ENCODE data around the gene AXIN1.

AXIN1 gene

GRCh38 chr16:307691-308312 is 44.7 kb downstream of the AXIN1 start:
- peaks cover 22% of the 10 kb centered on the region for H3K36me3 Mint-ChIP-seq (ENCODE audit: low read depth)
- H3K27ac Mint-ChIP-seq: no peak overlapping the region

GRCh38 chr16:306911-307370 is 45.6 kb downstream of the AXIN1 start:
- no peak overlapping the region for H3K4me3 Mint-ChIP-seq

More at GRCh38 chr16:307691-308312, 44.7 kb downstream of the AXIN1 start:
- Mint-ChIP-seq H3K27me3 (ENCODE audit: low read depth) (no peaks in the 10 kb centered on the region), H3K4me1 (ENCODE audit: low read depth) (peaks cover 6% of the 10 kb centered on the region), H3K4me3 (no peak overlapping the region), H3K9me3 (no peaks in the 10 kb centered on the region)
- DNase-seq (ENCODE audit: low spot score): no peak

GRCh38 chr16:305916-306626 is 46.5 kb downstream of the AXIN1 start:
- H3K27ac Mint-ChIP-seq: no peak overlapping the region
- H3K4me3 Mint-ChIP-seq: no peak overlapping the region
- DNase-seq (ENCODE audit: low spot score): no peak
- H3K9me3 Mint-ChIP-seq: no peaks in the 10 kb centered on the region
- peaks cover 17% of the 10 kb centered on the region for H3K36me3 Mint-ChIP-seq (ENCODE audit: low read depth)
- H3K4me1 Mint-ChIP-seq (ENCODE audit: low read depth): peaks cover 6% of the 10 kb centered on the region
- H3K27me3 Mint-ChIP-seq (ENCODE audit: low read depth): no peaks in the 10 kb centered on the region

More at GRCh38 chr16:306911-307370, 45.6 kb downstream of the AXIN1 start:
- H3K9me3 Mint-ChIP-seq: no peaks in the 10 kb centered on the region
- DNase-seq (ENCODE audit: low spot score): no peak
- H3K27ac Mint-ChIP-seq: no peak overlapping the region
- H3K27me3 Mint-ChIP-seq (ENCODE audit: low read depth): no peaks in the 10 kb centered on the region
- H3K4me1 Mint-ChIP-seq (ENCODE audit: low read depth): peaks cover 6% of the 10 kb centered on the region
- peaks cover 17% of the 10 kb centered on the region for H3K36me3 Mint-ChIP-seq (ENCODE audit: low read depth)

- H3K36me3 Mint-ChIP-seq (ENCODE audit: low read depth): peaks cover 11% of the 10 kb centered on the region
- no peak overlapping the region for H3K4me3 Mint-ChIP-seq
- no peaks in the 10 kb centered on the region for H3K27me3 Mint-ChIP-seq (ENCODE audit: low read depth)
- DNase-seq (ENCODE audit: low spot score): no peak
- no peak overlapping the region for H3K27ac Mint-ChIP-seq
- H3K4me1 Mint-ChIP-seq (ENCODE audit: low read depth): no peaks in the 10 kb centered on the region
- H3K9me3 Mint-ChIP-seq: no peaks in the 10 kb centered on the region
Measured at GRCh38 chr16:303760-304505, 48.6 kb downstream of the AXIN1 start.

GRCh38 chr16:301950-302349 is 50.6 kb downstream of the AXIN1 start:
- peaks cover 8% of the 10 kb centered on the region for H3K36me3 Mint-ChIP-seq (ENCODE audit: low read depth)
- H3K4me3 Mint-ChIP-seq: no peak overlapping the region
- no peak overlapping the region for H3K27ac Mint-ChIP-seq
- H3K4me1 Mint-ChIP-seq (ENCODE audit: low read depth): no peaks in the 10 kb centered on the region
- no peak for DNase-seq (ENCODE audit: low spot score)
- no peaks in the 10 kb centered on the region for H3K9me3 Mint-ChIP-seq
- no peaks in the 10 kb centered on the region for H3K27me3 Mint-ChIP-seq (ENCODE audit: low read depth)

GRCh38 chr16:301235-301634 is 51.3 kb downstream of the AXIN1 start:
- H3K4me3 Mint-ChIP-seq: no peak overlapping the region
- H3K27ac Mint-ChIP-seq: no peak overlapping the region
- no peak for DNase-seq (ENCODE audit: low spot score)
- H3K4me1 Mint-ChIP-seq (ENCODE audit: low read depth): no peaks in the 10 kb centered on the region
- peaks cover 4% of the 10 kb centered on the region for H3K36me3 Mint-ChIP-seq (ENCODE audit: low read depth)
- H3K27me3 Mint-ChIP-seq (ENCODE audit: low read depth): no peaks in the 10 kb centered on the region
- no peaks in the 10 kb centered on the region for H3K9me3 Mint-ChIP-seq

- Mint-ChIP-seq H3K27ac (no peak overlapping the region), H3K27me3 (ENCODE audit: low read depth) (no peaks in the 10 kb centered on the region), H3K4me1 (ENCODE audit: low read depth) (no peaks in the 10 kb centered on the region), H3K9me3 (no peaks in the 10 kb centered on the region), H3K4me3 (no peak overlapping the region), H3K36me3 (ENCODE audit: low read depth) (peaks cover 1% of the 10 kb centered on the region)
- DNase-seq (ENCODE audit: low spot score): no peak
Measured at GRCh38 chr16:297832-298231, 54.7 kb downstream of the AXIN1 start.

- H3K4me1 Mint-ChIP-seq (ENCODE audit: low read depth): no peaks in the 10 kb centered on the region
- no peak overlapping the region for H3K27ac Mint-ChIP-seq
- H3K4me3 Mint-ChIP-seq: no peak overlapping the region
- no peaks in the 10 kb centered on the region for H3K9me3 Mint-ChIP-seq
- H3K36me3 Mint-ChIP-seq (ENCODE audit: low read depth): peaks cover 4% of the 10 kb centered on the region
- no peaks in the 10 kb centered on the region for H3K27me3 Mint-ChIP-seq (ENCODE audit: low read depth)
- no peak for DNase-seq (ENCODE audit: low spot score)
Measured at GRCh38 chr16:296806-297510, 55.6 kb downstream of the AXIN1 start.

GRCh38 chr16:296276-296675 is 56.2 kb downstream of the AXIN1 start:
- DNase-seq (ENCODE audit: low spot score): no peak
- H3K36me3 Mint-ChIP-seq (ENCODE audit: low read depth): peaks cover 9% of the 10 kb centered on the region
- H3K27me3 Mint-ChIP-seq (ENCODE audit: low read depth): no peaks in the 10 kb centered on the region
- H3K4me3 Mint-ChIP-seq: no peak overlapping the region
- no peak overlapping the region for H3K27ac Mint-ChIP-seq
- H3K4me1 Mint-ChIP-seq (ENCODE audit: low read depth): no peaks in the 10 kb centered on the region
- no peaks in the 10 kb centered on the region for H3K9me3 Mint-ChIP-seq

- Mint-ChIP-seq H3K27me3 (ENCODE audit: low read depth) (no peaks in the 10 kb centered on the region), H3K27ac (no peak overlapping the region)
Measured at GRCh38 chr16:293043-293775, 59.3 kb downstream of the AXIN1 start.

GRCh38 chr16:291539-291938 is 61.0 kb downstream of the AXIN1 start:
- no peak overlapping the region for H3K27ac Mint-ChIP-seq

More at GRCh38 chr16:293043-293775, 59.3 kb downstream of the AXIN1 start:
- no peaks in the 10 kb centered on the region for H3K4me1 Mint-ChIP-seq (ENCODE audit: low read depth)
- peaks cover 10% of the 10 kb centered on the region for H3K36me3 Mint-ChIP-seq (ENCODE audit: low read depth)
- H3K4me3 Mint-ChIP-seq: no peak overlapping the region
- no peak for DNase-seq (ENCODE audit: low spot score)
- no peaks in the 10 kb centered on the region for H3K9me3 Mint-ChIP-seq

GRCh38 chr16:290681-291405 is 61.7 kb downstream of the AXIN1 start:
- Mint-ChIP-seq H3K27me3 (ENCODE audit: low read depth) (no peaks in the 10 kb centered on the region), H3K27ac (no peak overlapping the region), H3K4me1 (ENCODE audit: low read depth) (no peaks in the 10 kb centered on the region), H3K9me3 (no peaks in the 10 kb centered on the region), H3K4me3 (no peak overlapping the region), H3K36me3 (ENCODE audit: low read depth) (peaks cover 15% of the 10 kb centered on the region)
- no peak for DNase-seq (ENCODE audit: low spot score)

More at GRCh38 chr16:291539-291938, 61.0 kb downstream of the AXIN1 start:
- Mint-ChIP-seq H3K27me3 (ENCODE audit: low read depth) (no peaks in the 10 kb centered on the region), H3K4me3 (no peak overlapping the region), H3K4me1 (ENCODE audit: low read depth) (no peaks in the 10 kb centered on the region), H3K9me3 (no peaks in the 10 kb centered on the region), H3K36me3 (ENCODE audit: low read depth) (peaks cover 15% of the 10 kb centered on the region)
- DNase-seq (ENCODE audit: low spot score): no peak

Data from T-helper 2 cell treated with Interferon-gamma antibody and Interleukin-4, amounts not matched to agents 5 μg/mL and 100 μg/mL, for 36 hours (primary cell).